Upper lobe of left lung (tissue), 4 donors: ENCODE data around the gene EMILIN3.

Experiments used
- CTCF ChIP-seq, 6 experiments: fragments of 450-650 bp in 4 of 6; fragments of 200-600 bp in 2 of 6; sonication (generic) in 2 of 6; IDR thresholded peaks; one replicate each; pipeline ENCODE4 v1.5.1; 2016 to 2019; ENCODE audit warnings: antibody characterized with exemption in 6 of 6
- POLR2A ChIP-seq, 4 donors: fragments of 450-650 bp; IDR thresholded peaks; one replicate each; pipeline ENCODE4 v1.5.1; 2016 to 2017; ENCODE audit warnings: antibody characterized with exemption in 4 of 4, mild to moderate bottlenecking in 2 of 4

- no peak for TF ChIP-seq CTCF (IDR thresholded peaks at IDR 0.05)
- no peak for TF ChIP-seq POLR2A (IDR thresholded peaks at IDR 0.05)
Observed at GRCh38 chr20:41371371-41371770, 4.8 kb upstream of the EMILIN3 start.
